Transverse colon (tissue), 4 donors: ENCODE results near the gene CST5.

Experiments used
- CTCF ChIP-seq, 5 experiments: fragments of 200-600 bp in 3 of 5; fragments of 450-650 bp in 2 of 5; sonication (generic) in 3 of 5; IDR thresholded peaks; 1 replicate in 2 of 5; 2 replicates in 3 of 5; pipeline ENCODE4 v1.5.1; 2016 to 2017; ENCODE audit warnings: antibody characterized with exemption in 5 of 5, inconsistent platforms in 3 of 5, mild to moderate bottlenecking in 2 of 5, moderate library complexity in 1 of 5
- POLR2A ChIP-seq: fragments of 450-650 bp; IDR thresholded peaks from one replicate; pipeline ENCODE4 v1.6.1; 2016; ENCODE audit warnings: antibody characterized with exemption, mild to moderate bottlenecking, moderate library complexity
- POLR2AphosphoS5 ChIP-seq, 3 donors: sonication (generic); formaldehyde crosslinking; IDR thresholded peaks; one replicate each; pipeline ENCODE4 v1.6.1; 2016; ENCODE audit warnings: antibody characterized with exemption in 3 of 3

GRCh38 chr20:23881371-23881770, 1.8 kb upstream of the CST5 start:
- TF ChIP-seq POLR2A = no peak
- TF ChIP-seq CTCF (IDR thresholded peaks at IDR 0.05) = no peak
- TF ChIP-seq POLR2AphosphoS5 (IDR thresholded peaks at IDR 0.05) = no peak
